PC-3 (cell line): ENCODE data around the gene KCNQ2.

Source experiments
- EZH2 ChIP-seq: fragments of 300-600 bp; sonication (generic); IDR thresholded peaks from one replicate; pipeline ENCODE4 v1.6.1; 2017; ENCODE audit warnings: antibody characterized with exemption, mild to moderate bottlenecking, low read length; ENCODE audit not compliant: unreplicated experiment
- TF ChIP-seq, protein P1 (sequence below): fragments of 300-600 bp; sonication (generic); conservative IDR thresholded peaks from 2 replicates; pipeline ENCODE4 v1.5.1; 2017; ENCODE audit warnings: antibody characterized with exemption, low read depth, mild to moderate bottlenecking, low read length

DNA sequence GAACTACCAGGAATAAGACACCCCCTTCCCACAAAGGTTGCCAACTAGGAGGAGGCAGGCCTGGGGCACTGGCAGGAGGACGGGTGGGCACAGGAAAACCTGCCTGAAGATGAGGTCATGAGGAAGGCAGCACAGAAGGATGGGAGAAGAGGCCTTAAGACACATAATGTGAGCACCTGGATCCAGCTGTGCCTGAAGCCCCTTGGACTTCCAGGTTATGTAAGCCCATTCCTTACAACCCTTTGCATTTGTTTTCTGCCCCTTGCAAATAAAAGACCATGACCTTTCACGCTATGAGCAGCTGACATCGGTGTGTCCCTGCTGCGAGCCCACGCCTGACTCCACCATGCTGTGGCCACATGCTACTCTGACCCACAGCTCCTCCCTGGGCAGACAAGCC is 23.4 kb downstream of the KCNQ2 start:
- TF ChIP-seq, protein P1, sequence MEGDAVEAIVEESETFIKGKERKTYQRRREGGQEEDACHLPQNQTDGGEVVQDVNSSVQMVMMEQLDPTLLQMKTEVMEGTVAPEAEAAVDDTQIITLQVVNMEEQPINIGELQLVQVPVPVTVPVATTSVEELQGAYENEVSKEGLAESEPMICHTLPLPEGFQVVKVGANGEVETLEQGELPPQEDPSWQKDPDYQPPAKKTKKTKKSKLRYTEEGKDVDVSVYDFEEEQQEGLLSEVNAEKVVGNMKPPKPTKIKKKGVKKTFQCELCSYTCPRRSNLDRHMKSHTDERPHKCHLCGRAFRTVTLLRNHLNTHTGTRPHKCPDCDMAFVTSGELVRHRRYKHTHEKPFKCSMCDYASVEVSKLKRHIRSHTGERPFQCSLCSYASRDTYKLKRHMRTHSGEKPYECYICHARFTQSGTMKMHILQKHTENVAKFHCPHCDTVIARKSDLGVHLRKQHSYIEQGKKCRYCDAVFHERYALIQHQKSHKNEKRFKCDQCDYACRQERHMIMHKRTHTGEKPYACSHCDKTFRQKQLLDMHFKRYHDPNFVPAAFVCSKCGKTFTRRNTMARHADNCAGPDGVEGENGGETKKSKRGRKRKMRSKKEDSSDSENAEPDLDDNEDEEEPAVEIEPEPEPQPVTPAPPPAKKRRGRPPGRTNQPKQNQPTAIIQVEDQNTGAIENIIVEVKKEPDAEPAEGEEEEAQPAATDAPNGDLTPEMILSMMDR: no peak
- no peak for TF ChIP-seq EZH2
